K562 (cell line): Measurements from ENCODE around the gene MYO10. TPM values are rescaled to one million over a fixed set of nuclear protein-coding genes. Genes with fewer than 3 reads are reported as not detected.

Experiments used
- ATAC-seq: fragments of 200-7000 bp; cut with Tn5 transposase; 3 replicates; pipeline ENCODE4 v1.9.1; 2020; ENCODE audit warnings: moderate library complexity
- BruUV-seq: library from RNA; stranded (reverse); fragments of 400-500 nt; replicated peaks from 2 replicates; lab custom pipeline; 2021; lab: Mats Ljungman, UMichigan
- CTCF ChIA-PET: fragments of 300-600 bp; formaldehyde crosslinking; extraction: SDS; loops from one replicate; lab custom pipeline; 2021; ENCODE audit warnings: low intra/inter-chr PET ratio; lab: Yijun Ruan, JAX
- POLR2A ChIA-PET: fragments of 300-600, 350-650 bp; sonication (Branson Sonifier 250); formaldehyde crosslinking; extraction: SDS; loops from one replicate; lab custom pipeline; 2021; ENCODE audit warnings: antibody characterized with exemption, inconsistent platforms; lab: Yijun Ruan, JAX
- DNase-seq, 4 experiments: peaks; one replicate each; pipeline versions ENCODE4 v3.0.0 to v3.0.0-alpha.2; 2011 to 2018; ENCODE audit warnings: low spot score in 3 of 4, mixed read lengths in 3 of 4; ENCODE audit errors: extremely low read depth in 1 of 4
- FAIRE-seq: peaks from 2 replicates; lab custom pipeline; 2011; peaks lifted over from hg19 to GRCh38; lab: Jason Lieb, UNC
- H2AFZ ChIP-seq: 2 replicates; pipeline ENCODE4 v1.6.0; 2011; ENCODE audit warnings: low read depth, low read length, control low read depth, inconsistent platforms
- H3K27ac ChIP-seq: fragments of 200-600 bp; 3 replicates; pipeline ENCODE4 v1.8.0; 2011; ENCODE audit warnings: low read depth, mild to moderate bottlenecking, control low read depth, inconsistent platforms, low read length, moderate library complexity, mixed read lengths; ENCODE audit errors: extremely low read depth
- H3K27me3 ChIP-seq, 2 experiments: fragments of 300-600 bp in 1 of 2; 2 replicates in 1 of 2; 3 replicates in 1 of 2; pipeline versions ENCODE4 v1.6.0 to v1.8.0; 2011; ENCODE audit warnings: inconsistent platforms in 2 of 2, low read length in 2 of 2, mild to moderate bottlenecking in 1 of 2, mixed read lengths in 1 of 2, moderate library complexity in 1 of 2; ENCODE audit not compliant: control insufficient read depth in 2 of 2, insufficient read depth in 2 of 2
- H3K36me3 ChIP-seq: fragments of 300-600 bp; 3 replicates; pipeline ENCODE4 v1.8.0; 2011; ENCODE audit warnings: mild to moderate bottlenecking, low read length, inconsistent platforms; ENCODE audit not compliant: control insufficient read depth, insufficient read depth
- H3K4me1 ChIP-seq, 2 experiments: fragments of 200-600 bp in 1 of 2; replicated peaks in 1 of 2; 2 replicates in 1 of 2; 3 replicates in 1 of 2; pipeline versions ENCODE4 v1.5.1 to v1.8.0; 2011; ENCODE audit warnings: inconsistent platforms in 2 of 2, low read length in 2 of 2, mild to moderate bottlenecking in 1 of 2, mixed read lengths in 1 of 2, moderate library complexity in 1 of 2; ENCODE audit not compliant: control insufficient read depth in 2 of 2, insufficient read depth in 2 of 2
- H3K4me2 ChIP-seq: 2 replicates; pipeline ENCODE4 v1.6.1; 2011; ENCODE audit warnings: low read length, control low read depth, inconsistent platforms, mixed read lengths; ENCODE audit not compliant: insufficient read depth
- H3K4me3 ChIP-seq: fragments of 200-600 bp; sonication (generic), shearing (Covaris generic); 2 replicates; pipeline ENCODE4 v1.5.1; 2016; ENCODE audit warnings: control low read depth, inconsistent platforms
- H3K79me2 ChIP-seq: fragments of 200-600 bp; 3 replicates; pipeline ENCODE4 v1.8.0; 2011; ENCODE audit warnings: low read length, inconsistent platforms; ENCODE audit not compliant: control insufficient read depth, insufficient read depth
- H3K9ac ChIP-seq, 2 experiments: 2 replicates each; pipeline versions ENCODE4 v1.6.0 to v1.6.1; 2011; ENCODE audit warnings: low read depth in 2 of 2, low read length in 2 of 2, control low read depth in 1 of 2, inconsistent platforms in 1 of 2, mild to moderate bottlenecking in 1 of 2, mixed read lengths in 1 of 2; ENCODE audit not compliant: insufficient read depth in 1 of 2
- H3K9me1 ChIP-seq: one replicate; pipeline ENCODE4 v1.6.0; 2011; ENCODE audit warnings: inconsistent platforms, mild to moderate bottlenecking, low read length, moderate library complexity; ENCODE audit not compliant: control insufficient read depth, insufficient read depth
- H3K9me3 ChIP-seq: replicated peaks from 2 replicates; pipeline ENCODE4 v1.5.1; 2011; ENCODE audit warnings: low read depth, low read length, inconsistent platforms; ENCODE audit not compliant: control insufficient read depth, insufficient read depth
- H4K20me1 ChIP-seq: replicated peaks from 2 replicates; pipeline ENCODE4 v1.6.1; 2011; ENCODE audit warnings: low read length, inconsistent platforms, mixed read lengths; ENCODE audit not compliant: control insufficient read depth, insufficient read depth
- BCL6 ChIP-seq: fragments of 250-450 bp; sonication (Bioruptor Pico); IDR thresholded peaks from 2 replicates; pipeline ENCODE4 v1.4.0; 2020
- CC2D1A ChIP-seq: fragments of 450-650 bp; IDR thresholded peaks from 2 replicates; pipeline ENCODE4 v1.6.1; 2017; ENCODE audit warnings: mild to moderate bottlenecking
- HEY1 ChIP-seq: fragments of 250-450 bp; sonication (Bioruptor Pico); IDR thresholded peaks from 2 replicates; pipeline ENCODE4 v1.5.0; 2020; ENCODE audit warnings: mild to moderate bottlenecking, moderate library complexity, borderline replicate concordance
- MCM5 ChIP-seq: fragments of 450-650 bp; IDR thresholded peaks from 2 replicates; pipeline ENCODE4 v1.6.1; 2016; ENCODE audit warnings: low read depth
- SPI1 ChIP-seq: IDR thresholded peaks from 2 replicates; pipeline ENCODE4 v1.6.1; 2011; ENCODE audit warnings: low read depth, low read length, control low read depth, borderline replicate concordance
- SRF ChIP-seq, 2 experiments: fragments of 250-450, 450-650 bp in 1 of 2; sonication (Bioruptor Pico) in 1 of 2; sonication (generic) in 1 of 2; formaldehyde crosslinking; IDR thresholded peaks; 2 replicates each; pipeline versions ENCODE4 v1.5.0 to v1.5.1; 2020 to 2022; ENCODE audit warnings: mild to moderate bottlenecking in 1 of 2, missing genetic modification reagents in 1 of 2
- ZNF766 ChIP-seq: fragments of 200-800 bp; sonication (Bioruptor generic); conservative IDR thresholded peaks from 2 replicates; pipeline ENCODE4 v1.6.1; 2016; ENCODE audit warnings: missing genetic modification characterization, missing compliant biosample characterization
- ZNF77 ChIP-seq: fragments of 250-450 bp; sonication (Bioruptor Pico); IDR thresholded peaks from 2 replicates; pipeline ENCODE4 v1.5.0; 2020
- WGBS: fragments of 100-300 bp; shearing (Covaris generic); methylation state at CpG from one replicate; pipeline ENCODE4 v1.1.6; 2016; ENCODE audit warnings: low coverage, mixed read lengths; ENCODE audit not compliant: insufficient coverage; ENCODE audit errors: missing lambda C conversion rate; 5-methylcytosine and 5-hydroxymethylcytosine counted together
- in situ Hi-C: fragments of 300-500 bp; cut with MboI; formaldehyde crosslinking; loops from 4 replicates; pipeline ENCODE4 v1.15.0; 2018; ENCODE audit warnings: inconsistent platforms, mixed read lengths
- intact Hi-C: fragments of 100-400 bp; cut with micrococcal nuclease; formaldehyde crosslinking; loops from 2 replicates; pipeline ENCODE4 v1.14.2; 2022
- polyA plus RNA-seq, 8 experiments: library from polyadenylated mRNA; depleted of rRNA in 4 of 8; stranded (reverse) in 5 of 8; unstranded in 3 of 8; fragments of >200 nt; fragmentation: Nextera tagmentation in 2 of 8; fragmentation: Illumina TruSeq in 1 of 8; extraction: Ambion mirVana in 2 of 8; extraction: Trizol in 1 of 8; gene quantifications; 2 replicates each; pipeline versions ENCODE4 v1.2.1 to v1.2.3, GENCODE V29; 2011 to 2014; ENCODE audit warnings: inconsistent platforms in 1 of 8, missing spikeins in 1 of 8
- total RNA-seq, 7 experiments: library from RNA; depleted of rRNA in 6 of 7; stranded (reverse); fragments of >200 nt in 6 of 7; fragmentation: Illumina TruSeq in 2 of 7; extraction: Trizol in 2 of 7; gene quantifications; 2 replicates each; pipeline versions ENCODE4 v1.2.1 to v1.2.3, GENCODE V29; 2011 to 2021; ENCODE audit warnings: low replicate concordance in 1 of 7
- TF ChIP-seq, protein P1 (sequence below): IDR thresholded peaks from 2 replicates; pipeline ENCODE4 v1.6.1; 2011; ENCODE audit warnings: borderline replicate concordance, low read depth, mild to moderate bottlenecking, moderate library complexity, low read length; ENCODE audit not compliant: insufficient read depth, poor library complexity, severe bottlenecking

Gene MYO10
- total and polyA plus RNA-seq, 9 of the 15 experiments (the other 6 are each of a cell fraction or from before 2014, with no cell fraction given): 0.04 to 0.24 TPM; not detected in 7

DNA sequence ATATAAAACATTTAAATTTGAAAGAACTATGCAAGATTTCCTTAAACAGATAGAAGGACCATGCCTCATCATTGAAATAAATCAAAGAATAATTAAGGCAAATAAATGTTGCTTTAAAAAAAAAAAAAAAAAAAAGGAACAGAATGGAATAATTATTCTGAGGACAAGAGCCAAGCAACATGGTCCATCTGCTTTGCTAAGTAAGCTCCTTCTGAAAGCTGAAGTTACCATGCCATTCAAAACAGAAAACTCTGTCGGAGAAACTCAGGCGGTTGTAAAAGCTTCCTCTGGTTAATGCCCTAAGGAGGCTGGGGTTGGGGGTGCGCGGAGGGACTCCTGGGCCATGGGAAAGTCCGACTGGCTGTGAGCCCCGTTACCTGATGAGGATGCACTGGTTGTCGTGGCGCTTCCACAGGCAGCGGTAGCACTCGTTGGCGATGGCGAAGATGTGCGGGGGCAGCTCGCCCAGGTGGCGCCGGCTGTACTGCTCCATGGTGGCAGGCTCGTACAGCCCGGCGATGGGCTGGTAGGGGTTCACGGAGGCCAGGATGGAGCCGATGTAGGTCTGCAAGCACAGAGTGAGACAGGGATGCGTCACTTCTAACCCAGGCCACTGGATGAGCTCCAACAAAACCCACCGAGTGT lies 141.7 kb downstream of the MYO10 start:
- no TSS peak for BruUV-seq
- Histone ChIP-seq H4K20me1 (no peaks in the 10 kb centered on the region), H3K9me3 (no peaks in the 10 kb centered on the region), H3K9ac (no peak overlapping the region), H3K4me2 (no peak overlapping the region), H2AFZ (no peak overlapping the region), H3K9me1 (no peaks in the 10 kb centered on the region), H3K27me3 (peaks cover 0 to 12% of the 10 kb centered on the region in 2 experiments; a peak in 2 of 5 replicates), H3K4me1 (no peaks in the 10 kb centered on the region), H3K27ac (no peak overlapping the region), H3K36me3 (no peaks in the 10 kb centered on the region), H3K79me2 (no peaks in the 10 kb centered on the region), H3K4me3 (no peak overlapping the region)
- ATAC-seq: no peak
- POLR2A ChIA-PET: interaction anchor here (0.5 to 1.0 kb wide), 2 partner anchors 11 to 217 kb away, joined by 3 read pairs; no protein-coding TSS in a partner anchor
- CTCF ChIA-PET: no interaction called here
- no peak for FAIRE-seq
- intact Hi-C loops (loop anchor here (5.0 kb wide), 1 partner anchor 338 kb away; no protein-coding TSS in a partner anchor), in situ Hi-C loops (loop anchor here (25.0 kb wide), 1 partner anchor 1518 kb away; no protein-coding TSS in a partner anchor)
- no peak for TF ChIP-seq SRF (CRISPR knock-in tag; IDR thresholded peaks at IDR 0.05)
- TF ChIP-seq, protein P1, sequence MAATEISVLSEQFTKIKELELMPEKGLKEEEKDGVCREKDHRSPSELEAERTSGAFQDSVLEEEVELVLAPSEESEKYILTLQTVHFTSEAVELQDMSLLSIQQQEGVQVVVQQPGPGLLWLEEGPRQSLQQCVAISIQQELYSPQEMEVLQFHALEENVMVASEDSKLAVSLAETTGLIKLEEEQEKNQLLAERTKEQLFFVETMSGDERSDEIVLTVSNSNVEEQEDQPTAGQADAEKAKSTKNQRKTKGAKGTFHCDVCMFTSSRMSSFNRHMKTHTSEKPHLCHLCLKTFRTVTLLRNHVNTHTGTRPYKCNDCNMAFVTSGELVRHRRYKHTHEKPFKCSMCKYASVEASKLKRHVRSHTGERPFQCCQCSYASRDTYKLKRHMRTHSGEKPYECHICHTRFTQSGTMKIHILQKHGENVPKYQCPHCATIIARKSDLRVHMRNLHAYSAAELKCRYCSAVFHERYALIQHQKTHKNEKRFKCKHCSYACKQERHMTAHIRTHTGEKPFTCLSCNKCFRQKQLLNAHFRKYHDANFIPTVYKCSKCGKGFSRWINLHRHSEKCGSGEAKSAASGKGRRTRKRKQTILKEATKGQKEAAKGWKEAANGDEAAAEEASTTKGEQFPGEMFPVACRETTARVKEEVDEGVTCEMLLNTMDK: no peak
- no peak for TF ChIP-seq MCM5
- TF ChIP-seq SPI1: no peak
- TF ChIP-seq BCL6 (CRISPR knock-in tag): no peak
- TF ChIP-seq CC2D1A: no peak
- TF ChIP-seq HEY1 (CRISPR knock-in tag): no peak
- TF ChIP-seq ZNF77 (CRISPR knock-in tag): no peak
- TF ChIP-seq ZNF766 (CRISPR knock-in tag): no peak
- under 1% methylated on average over 23 of the region's 23 CpGs for WGBS
- DNase-seq: no peak
